ENCODE results near the gene ARMC5.

DNA sequence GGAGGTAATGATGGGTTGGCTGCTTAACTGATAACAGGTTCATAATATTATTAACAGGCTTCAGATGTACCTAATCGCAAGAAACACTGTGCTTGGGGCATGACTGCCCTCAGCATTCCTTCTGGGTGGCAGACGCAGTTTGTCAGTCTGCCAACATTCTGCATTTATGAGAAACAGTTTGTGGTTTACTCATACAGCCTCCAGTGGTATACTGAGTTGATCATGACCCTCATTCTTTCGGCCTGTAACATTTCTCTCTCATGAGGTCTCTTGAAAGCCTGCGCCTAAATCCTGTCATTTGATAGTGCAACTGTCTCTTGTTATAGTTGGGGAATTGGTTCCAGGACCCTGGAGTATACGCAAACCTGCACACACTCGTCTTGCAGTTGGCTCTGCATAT, 53.8 kb downstream of the ARMC5 start:
- TF ChIP-seq, protein P1, sequence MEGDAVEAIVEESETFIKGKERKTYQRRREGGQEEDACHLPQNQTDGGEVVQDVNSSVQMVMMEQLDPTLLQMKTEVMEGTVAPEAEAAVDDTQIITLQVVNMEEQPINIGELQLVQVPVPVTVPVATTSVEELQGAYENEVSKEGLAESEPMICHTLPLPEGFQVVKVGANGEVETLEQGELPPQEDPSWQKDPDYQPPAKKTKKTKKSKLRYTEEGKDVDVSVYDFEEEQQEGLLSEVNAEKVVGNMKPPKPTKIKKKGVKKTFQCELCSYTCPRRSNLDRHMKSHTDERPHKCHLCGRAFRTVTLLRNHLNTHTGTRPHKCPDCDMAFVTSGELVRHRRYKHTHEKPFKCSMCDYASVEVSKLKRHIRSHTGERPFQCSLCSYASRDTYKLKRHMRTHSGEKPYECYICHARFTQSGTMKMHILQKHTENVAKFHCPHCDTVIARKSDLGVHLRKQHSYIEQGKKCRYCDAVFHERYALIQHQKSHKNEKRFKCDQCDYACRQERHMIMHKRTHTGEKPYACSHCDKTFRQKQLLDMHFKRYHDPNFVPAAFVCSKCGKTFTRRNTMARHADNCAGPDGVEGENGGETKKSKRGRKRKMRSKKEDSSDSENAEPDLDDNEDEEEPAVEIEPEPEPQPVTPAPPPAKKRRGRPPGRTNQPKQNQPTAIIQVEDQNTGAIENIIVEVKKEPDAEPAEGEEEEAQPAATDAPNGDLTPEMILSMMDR (IDR thresholded peaks at IDR 0.05; ENCODE audit: insufficient read depth, low read depth, low read length) = no peak
- TF ChIP-seq EZH2 (IDR thresholded peaks at IDR 0.05; ENCODE audit: insufficient read depth, low read length) = no peak
